H1 (cell line): ENCODE results near the gene C18orf54. TPM values are rescaled to one million over a fixed set of nuclear protein-coding genes. Genes with fewer than 3 reads are reported as not detected.

ENCODE experiments used
- CTCF ChIA-PET: fragments of 300-600 bp; sonication (Branson Sonifier 250); formaldehyde crosslinking; loops from one replicate; lab custom pipeline; 2021; ENCODE audit not compliant: partially characterized antibody; lab: Charles Lee
- POLR2A ChIA-PET: fragments of 300-600 bp; sonication (Branson Sonifier 250); formaldehyde crosslinking; loops from one replicate; lab custom pipeline; 2021; ENCODE audit warnings: inconsistent platforms; ENCODE audit not compliant: partially characterized antibody; lab: Charles Lee
- DNase-seq, 2 experiments: peaks; one replicate each; pipeline versions ENCODE4 v3.0.0 to v3.0.0-alpha.2; 2010 to 2022; ENCODE audit warnings: low spot score in 2 of 2, low read depth in 1 of 2, mixed read lengths in 1 of 2
- FAIRE-seq: peaks from 2 replicates; lab custom pipeline; 2011; peaks lifted over from hg19 to GRCh38; lab: Jason Lieb, UNC
- H2AFZ ChIP-seq: 2 replicates; pipeline ENCODE4 v1.8.1; 2012; ENCODE audit warnings: low read length, inconsistent platforms
- H2AK5ac ChIP-seq: 2 replicates; pipeline ENCODE4 v1.6.1; 2013; ENCODE audit warnings: low read depth, low read length
- H2BK120ac ChIP-seq: replicated peaks from 2 replicates; pipeline ENCODE3; 2013; ENCODE audit warnings: low read depth, low read length, inconsistent platforms
- H2BK12ac ChIP-seq: 2 replicates; pipeline ENCODE4 v1.6.1; 2013; ENCODE audit warnings: low read depth, low read length
- H2BK15ac ChIP-seq: 2 replicates; pipeline ENCODE4 v1.6.1; 2013; ENCODE audit warnings: low read length
- H2BK20ac ChIP-seq: 2 replicates; pipeline ENCODE4 v1.6.1; 2013; ENCODE audit warnings: low read length
- H2BK5ac ChIP-seq: 2 replicates; pipeline ENCODE4 v1.6.1; 2013; ENCODE audit warnings: low read depth, low read length
- H3K14ac ChIP-seq: 2 replicates; pipeline ENCODE4 v1.6.1; 2013; ENCODE audit warnings: inconsistent platforms; ENCODE audit not compliant: insufficient read length
- H3K18ac ChIP-seq: 2 replicates; pipeline ENCODE4 v1.6.1; 2013; ENCODE audit warnings: low read length; ENCODE audit errors: extremely low read depth
- H3K23ac ChIP-seq: 2 replicates; pipeline ENCODE4 v1.6.1; 2013; ENCODE audit warnings: inconsistent platforms; ENCODE audit not compliant: insufficient read length
- H3K23me2 ChIP-seq: 2 replicates; pipeline ENCODE4 v1.6.1; 2013; ENCODE audit warnings: low read depth, low read length
- H3K27ac ChIP-seq: 2 replicates; pipeline ENCODE4 v1.6.1; 2011; ENCODE audit warnings: low read depth, low read length, inconsistent platforms
- H3K27me3 ChIP-seq, 4 experiments: replicated peaks in 1 of 4; 1 replicate in 1 of 4; 2 replicates in 3 of 4; pipeline versions ENCODE4 v1.6.1 to v1.8.1; 2011 to 2013; ENCODE audit warnings: low read length in 3 of 4, mild to moderate bottlenecking in 3 of 4, inconsistent platforms in 2 of 4, mixed read lengths in 2 of 4, moderate library complexity in 1 of 4; ENCODE audit not compliant: control insufficient read depth in 3 of 4, insufficient read depth in 3 of 4; ENCODE audit errors: extremely low read depth in 1 of 4
- H3K36me3 ChIP-seq, 4 experiments: 2 replicates each; pipeline versions ENCODE4 v1.6.1 to v1.8.1; 2011 to 2013; ENCODE audit warnings: mild to moderate bottlenecking in 4 of 4, low read length in 3 of 4, moderate library complexity in 2 of 4, control low read depth in 1 of 4, inconsistent platforms in 1 of 4; ENCODE audit not compliant: insufficient read depth in 4 of 4, control insufficient read depth in 2 of 4
- H3K4ac ChIP-seq: replicated peaks from 2 replicates; pipeline ENCODE3; 2013; ENCODE audit warnings: low read length, low read depth, mixed read lengths, inconsistent platforms; ENCODE audit not compliant: insufficient read length
- H3K4me1 ChIP-seq, 4 experiments: replicated peaks in 1 of 4; 1 replicate in 1 of 4; 2 replicates in 3 of 4; pipeline versions ENCODE4 v1.6.1 to v1.8.1; 2011 to 2013; ENCODE audit warnings: low read length in 3 of 4, inconsistent platforms in 2 of 4, mixed read lengths in 1 of 4; ENCODE audit not compliant: insufficient read depth in 4 of 4, control insufficient read depth in 3 of 4
- H3K4me2 ChIP-seq, 2 experiments: 2 replicates each; pipeline versions ENCODE4 v1.6.1 to v1.8.1; 2011 to 2013; ENCODE audit warnings: low read depth in 2 of 2, low read length in 2 of 2, control low read depth in 1 of 2, inconsistent platforms in 1 of 2, mild to moderate bottlenecking in 1 of 2; ENCODE audit not compliant: insufficient read depth in 1 of 2
- H3K4me3 ChIP-seq, 4 experiments: fragments of 200-600, 300-600 bp in 1 of 4; sonication (generic), shearing (Covaris generic), sonication (Bioruptor Twin) in 1 of 4; 2 replicates each; pipeline versions ENCODE4 v1.5.1 to v1.8.1; 2011 to 2016; ENCODE audit warnings: low read length in 4 of 4, low read depth in 3 of 4, control low read depth in 2 of 4, inconsistent platforms in 2 of 4, mild to moderate bottlenecking in 2 of 4, mixed read lengths in 1 of 4, moderate library complexity in 1 of 4; ENCODE audit not compliant: insufficient read depth in 2 of 4; ENCODE audit errors: extremely low read depth in 1 of 4
- H3K56ac ChIP-seq: replicated peaks from 2 replicates; pipeline ENCODE3; 2013; ENCODE audit warnings: low read depth, mild to moderate bottlenecking, mixed read lengths, low read length, inconsistent platforms; ENCODE audit not compliant: insufficient read length
- H3K79me1 ChIP-seq: 2 replicates; pipeline ENCODE4 v1.6.1; 2013; ENCODE audit warnings: low read depth, low read length, control low read depth
- H3K79me2 ChIP-seq, 2 experiments: 2 replicates each; pipeline versions ENCODE4 v1.6.1 to v1.8.1; 2012 to 2013; ENCODE audit warnings: low read length in 2 of 2, mild to moderate bottlenecking in 2 of 2, inconsistent platforms in 1 of 2; ENCODE audit not compliant: insufficient read depth in 2 of 2, control insufficient read depth in 1 of 2
- H3K9ac ChIP-seq, 4 experiments: replicated peaks in 1 of 4; 1 replicate in 1 of 4; 2 replicates in 3 of 4; pipeline versions ENCODE4 v1.6.1 to v1.8.1; 2011 to 2013; ENCODE audit warnings: low read depth in 3 of 4, low read length in 3 of 4, control low read depth in 2 of 4, mild to moderate bottlenecking in 2 of 4, moderate library complexity in 2 of 4, inconsistent platforms in 1 of 4; ENCODE audit errors: extremely low read depth in 1 of 4
- H3K9me3 ChIP-seq, 2 experiments: 2 replicates each; pipeline versions ENCODE4 v1.6.1 to v1.8.1; 2012 to 2013; ENCODE audit warnings: mild to moderate bottlenecking in 2 of 2, moderate library complexity in 2 of 2, control low read depth in 1 of 2, inconsistent platforms in 1 of 2, low read depth in 1 of 2, low read length in 1 of 2, mixed read lengths in 1 of 2; ENCODE audit not compliant: insufficient read depth in 2 of 2
- H4K20me1 ChIP-seq, 2 experiments: replicated peaks in 1 of 2; 2 replicates each; pipeline versions ENCODE3 to v1.8.1; 2011 to 2013; ENCODE audit warnings: inconsistent platforms in 2 of 2, low read length in 2 of 2, mild to moderate bottlenecking in 1 of 2; ENCODE audit not compliant: insufficient read depth in 2 of 2, control insufficient read depth in 1 of 2
- H4K5ac ChIP-seq: 2 replicates; pipeline ENCODE4 v1.6.1; 2013; ENCODE audit warnings: low read length, low read depth, mixed read lengths, inconsistent platforms; ENCODE audit not compliant: insufficient read length
- H4K8ac ChIP-seq: 2 replicates; pipeline ENCODE4 v1.8.0; 2013; ENCODE audit warnings: mild to moderate bottlenecking, moderate library complexity, low read length, inconsistent platforms; ENCODE audit not compliant: insufficient read depth; ENCODE audit errors: extremely low read depth
- H4K91ac ChIP-seq: replicated peaks from 2 replicates; pipeline ENCODE3; 2013; ENCODE audit warnings: low read length, mixed read lengths, inconsistent platforms; ENCODE audit not compliant: insufficient read length
- CBX8 ChIP-seq: fragments of 300-800, 300-1000 bp; sonication (generic); IDR thresholded peaks from 2 replicates; pipeline ENCODE4 v1.7.1; 2016; ENCODE audit warnings: low read depth, low read length, borderline replicate concordance
- CREB1 ChIP-seq: IDR thresholded peaks from 2 replicates; pipeline ENCODE4 v1.6.1; 2012; ENCODE audit warnings: inconsistent platforms
- HDAC2 ChIP-seq, 2 experiments: fragments of 300-600 bp in 1 of 2; sonication (generic) in 1 of 2; IDR thresholded peaks; 2 replicates each; pipeline ENCODE4 v1.6.1; 2011 to 2012; ENCODE audit warnings: low read depth in 2 of 2, low read length in 2 of 2, mild to moderate bottlenecking in 2 of 2, moderate library complexity in 2 of 2, borderline replicate concordance in 1 of 2, inconsistent platforms in 1 of 2
- KDM4A ChIP-seq: IDR thresholded peaks from one replicate; pipeline ENCODE4 v1.7.1; 2012; ENCODE audit warnings: low read depth, mild to moderate bottlenecking, moderate library complexity, low read length, inconsistent platforms; ENCODE audit not compliant: severe bottlenecking
- POLR2A ChIP-seq, 2 experiments: IDR thresholded peaks; 1 replicate in 1 of 2; 2 replicates in 1 of 2; pipeline ENCODE4 v1.6.1; 2011; ENCODE audit warnings: low read depth in 2 of 2, low read length in 2 of 2, mild to moderate bottlenecking in 2 of 2; ENCODE audit errors: control extremely low read depth in 1 of 2
- RXRA ChIP-seq: IDR thresholded peaks from 2 replicates; pipeline ENCODE4 v1.6.1; 2011; ENCODE audit warnings: low read depth, mild to moderate bottlenecking, low read length, moderate library complexity; ENCODE audit not compliant: insufficient read depth
- SIN3A ChIP-seq, 2 experiments: IDR thresholded peaks in 1 of 2; conservative IDR thresholded peaks in 1 of 2; 2 replicates each; pipeline ENCODE4 v1.6.1; 2011 to 2012; ENCODE audit warnings: low read length in 2 of 2, improper control_type of control experiment in 1 of 2, low read depth in 1 of 2, mild to moderate bottlenecking in 1 of 2
- SUZ12 ChIP-seq: fragments of 200-600 bp; sonication (generic); IDR thresholded peaks from 2 replicates; pipeline ENCODE4 v1.6.1; 2012; ENCODE audit warnings: mild to moderate bottlenecking, inconsistent platforms, low read length, moderate library complexity, mixed read lengths
- TBP ChIP-seq: IDR thresholded peaks from 2 replicates; pipeline ENCODE4 v1.6.1; 2011; ENCODE audit warnings: low read depth, low read length, improper control_type of control experiment
- WGBS, 2 experiments: shearing (Covaris generic) in 1 of 2; methylation state at CpG; one replicate each; pipeline versions ENCODE4 v1.1.6 to v1.1.7; 2013 to 2015; ENCODE audit warnings: low lambda C conversion rate in 2 of 2, mixed read lengths in 2 of 2, inconsistent platforms in 1 of 2, low coverage in 1 of 2, missing lambda C conversion rate in 1 of 2; ENCODE audit not compliant: insufficient replicate concordance in 2 of 2, insufficient coverage in 1 of 2, insufficient read length in 1 of 2; ENCODE audit errors: extremely low coverage in 1 of 2, missing lambda C conversion rate in 1 of 2; 5-methylcytosine and 5-hydroxymethylcytosine counted together
- polyA plus RNA-seq, 7 experiments: library from polyadenylated mRNA; depleted of rRNA in 3 of 7; stranded (reverse) in 5 of 7; unstranded in 2 of 7; fragments of >200 nt in 5 of 7; fragments of 200-250 nt in 2 of 7; gene quantifications; 1 replicate in 5 of 7; 2 replicates in 1 of 7; 4 replicates in 1 of 7; pipeline versions ENCODE4 v1.2.1 to v1.2.3, GENCODE V29; 2011 to 2013; ENCODE audit warnings: missing spikeins in 2 of 7, mixed read lengths in 2 of 7
- total RNA-seq: library from RNA; stranded (reverse); fragmentation: NEBNext Ultra II Directional; extraction: Animal tissue kit (Norgen Biotek cat#: 25700); gene quantifications from 2 replicates; pipeline ENCODE4 v1.2.1, GENCODE V29; 2021
- TF ChIP-seq, protein P1 (sequence below): IDR thresholded peaks from 2 replicates; pipeline ENCODE4 v1.6.1; 2012; ENCODE audit warnings: inconsistent platforms

C18orf54 gene
- total and polyA plus RNA-seq, 2 of the 8 experiments (the other 6 are each of a cell fraction or from before 2014, with no cell fraction given) = 6.7 to 30.9 TPM

DNA sequence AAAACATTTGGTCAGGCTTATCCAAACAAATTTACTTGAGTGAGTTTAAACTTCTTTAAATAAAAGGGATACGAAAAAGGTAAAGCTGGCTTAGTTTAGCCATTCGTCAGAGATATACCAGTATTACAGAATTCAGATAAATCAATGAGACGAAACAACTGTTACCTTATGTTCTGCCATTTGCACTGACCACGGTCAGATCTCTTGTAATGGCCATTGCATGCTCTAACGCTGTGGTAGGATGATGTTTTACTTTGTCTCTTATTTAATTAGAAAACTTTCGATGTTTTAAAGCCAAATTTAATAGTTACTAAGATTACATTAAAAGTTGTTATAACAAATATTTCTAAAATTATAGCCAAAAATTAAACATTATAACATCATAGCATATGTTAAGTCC, 1.5 kb downstream of the C18orf54 start:
- H3K9ac ChIP-seq = peak overlapping the region in 2 of 4 experiments; percentile 44 to 64; a peak in 2 of 7 replicates
- no peak overlapping the region for H4K8ac ChIP-seq
- peaks cover 0 to 23% of the 10 kb centered on the region in 2 experiments; a peak in 2 of 4 replicates for H3K79me2 ChIP-seq
- H3K23me2 ChIP-seq = peaks cover 6% of the 10 kb centered on the region
- FAIRE-seq = peak; percentile 57
- H2BK5ac ChIP-seq = no peak overlapping the region
- H3K79me1 ChIP-seq = no peaks in the 10 kb centered on the region
- H3K18ac ChIP-seq = no peak overlapping the region
- H3K4me2 ChIP-seq = peak overlapping the region; percentile 70 to 80
- no peak for DNase-seq
- no peak overlapping the region for H3K4ac ChIP-seq
- no peaks in the 10 kb centered on the region for H3K27me3 ChIP-seq
- H2AFZ ChIP-seq = no peak overlapping the region
- POLR2A ChIA-PET = interaction anchor here (1.1 to 2.1 kb wide), 2 partner anchors 8 to 135 kb away, joined by 3 to 4 read pairs; partner anchors contain the start of gene MBD2
- H3K14ac ChIP-seq = no peak overlapping the region
- no peak overlapping the region for H3K27ac ChIP-seq
- H2BK12ac ChIP-seq = no peak overlapping the region
- peaks cover 0 to 6% (median 1%) of the 10 kb centered on the region in 4 experiments; a peak in 4 of 7 replicates for H3K4me1 ChIP-seq
- no peak overlapping the region for H3K23ac ChIP-seq
- H2BK120ac ChIP-seq = no peak overlapping the region
- H3K4me3 ChIP-seq = peak overlapping the region; percentile 84 to 98 (median 90); a peak in 5 of 8 replicates
- no peak overlapping the region for H2AK5ac ChIP-seq
- no peaks in the 10 kb centered on the region for H4K20me1 ChIP-seq
- peaks cover 0 to 22% (median 8%) of the 10 kb centered on the region in 4 experiments; a peak in 5 of 8 replicates for H3K36me3 ChIP-seq
- 48% methylated on average over 6 of the region's 6 CpGs; no CpG with 5 or more reads in 1 of the 2 experiments for WGBS, 2 experiments
- H3K9me3 ChIP-seq = no peaks in the 10 kb centered on the region
- no peak overlapping the region for H4K5ac ChIP-seq
- no peak overlapping the region for H4K91ac ChIP-seq
- CTCF ChIA-PET = interaction anchor here (0.9 kb wide), 1 partner anchor 22 kb away, joined by 4 read pairs; no protein-coding TSS in a partner anchor
- H3K56ac ChIP-seq = no peak overlapping the region
- no peak overlapping the region for H2BK15ac ChIP-seq
- H2BK20ac ChIP-seq = no peak overlapping the region
- TF ChIP-seq TBP (no peak), SIN3A (conservative IDR thresholded peaks at IDR 0.05 in 1 of 2, IDR thresholded peaks at IDR 0.05 in 1 of 2; ENCODE audit: low read depth in 1 of 2, low read length in 2 of 2) (no peak), CBX8 (no peak), POLR2A (IDR thresholded peaks at IDR 0.05; ENCODE audit: control extremely low read depth in 1 of 2, low read depth in 2 of 2, low read length in 2 of 2) (no peak), SUZ12 (no peak), CREB1 (no peak), RXRA (no peak), HDAC2 (IDR thresholded peaks at IDR 0.05; ENCODE audit: borderline replicate concordance in 1 of 2, low read depth in 2 of 2, low read length in 2 of 2) (no peak), KDM4A (no peak)
- TF ChIP-seq, protein P1, sequence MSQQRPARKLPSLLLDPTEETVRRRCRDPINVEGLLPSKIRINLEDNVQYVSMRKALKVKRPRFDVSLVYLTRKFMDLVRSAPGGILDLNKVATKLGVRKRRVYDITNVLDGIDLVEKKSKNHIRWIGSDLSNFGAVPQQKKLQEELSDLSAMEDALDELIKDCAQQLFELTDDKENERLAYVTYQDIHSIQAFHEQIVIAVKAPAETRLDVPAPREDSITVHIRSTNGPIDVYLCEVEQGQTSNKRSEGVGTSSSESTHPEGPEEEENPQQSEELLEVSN = no peak
